ENCODE results near the gene ACER3. TPM values are rescaled to one million over a fixed set of nuclear protein-coding genes. Genes with fewer than 3 reads are reported as not detected.

ACER3 gene
- polyA plus RNA-seq, 1 experiment: 11.2 TPM

DNA sequence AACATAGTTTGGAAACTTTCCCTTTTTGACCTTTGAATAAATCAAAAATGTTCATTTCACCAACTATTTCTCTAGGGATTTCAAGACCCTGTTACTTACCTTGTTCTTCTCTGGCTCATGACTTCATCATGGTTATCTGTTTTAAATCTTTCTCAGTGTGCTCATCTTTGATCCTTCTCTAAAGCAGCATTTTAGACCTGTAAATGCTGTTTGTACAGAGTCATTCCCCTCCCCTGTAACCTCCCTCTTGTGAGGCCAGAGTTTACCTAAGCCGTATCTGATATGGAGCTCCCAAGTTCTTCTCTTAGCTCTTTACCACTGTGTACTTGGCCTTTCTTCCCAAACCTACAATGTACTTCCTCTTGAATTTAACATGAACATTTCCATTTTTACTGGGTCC is 56.0 kb downstream of the ACER3 start:
- TF ChIP-seq, protein P1, sequence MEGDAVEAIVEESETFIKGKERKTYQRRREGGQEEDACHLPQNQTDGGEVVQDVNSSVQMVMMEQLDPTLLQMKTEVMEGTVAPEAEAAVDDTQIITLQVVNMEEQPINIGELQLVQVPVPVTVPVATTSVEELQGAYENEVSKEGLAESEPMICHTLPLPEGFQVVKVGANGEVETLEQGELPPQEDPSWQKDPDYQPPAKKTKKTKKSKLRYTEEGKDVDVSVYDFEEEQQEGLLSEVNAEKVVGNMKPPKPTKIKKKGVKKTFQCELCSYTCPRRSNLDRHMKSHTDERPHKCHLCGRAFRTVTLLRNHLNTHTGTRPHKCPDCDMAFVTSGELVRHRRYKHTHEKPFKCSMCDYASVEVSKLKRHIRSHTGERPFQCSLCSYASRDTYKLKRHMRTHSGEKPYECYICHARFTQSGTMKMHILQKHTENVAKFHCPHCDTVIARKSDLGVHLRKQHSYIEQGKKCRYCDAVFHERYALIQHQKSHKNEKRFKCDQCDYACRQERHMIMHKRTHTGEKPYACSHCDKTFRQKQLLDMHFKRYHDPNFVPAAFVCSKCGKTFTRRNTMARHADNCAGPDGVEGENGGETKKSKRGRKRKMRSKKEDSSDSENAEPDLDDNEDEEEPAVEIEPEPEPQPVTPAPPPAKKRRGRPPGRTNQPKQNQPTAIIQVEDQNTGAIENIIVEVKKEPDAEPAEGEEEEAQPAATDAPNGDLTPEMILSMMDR (IDR thresholded peaks at IDR 0.05; ENCODE audit: low read depth, low read length): no peak
- Histone ChIP-seq H3K4me3 (ENCODE audit: low read depth, low read length) (no peak overlapping the region), H3K27ac (ENCODE audit: low read depth, low read length) (no peak overlapping the region), H3K27me3 (ENCODE audit: control insufficient read depth, insufficient read depth, low read length) (no peaks in the 10 kb centered on the region), H3K9me3 (ENCODE audit: control insufficient read depth, insufficient read depth, low read length) (no peaks in the 10 kb centered on the region)
- POLR2A ChIA-PET: no interaction called here
- DNase-seq (ENCODE audit: low read depth, low spot score): no peak
- CTCF ChIA-PET: interaction anchor here (1.2 to 7.1 kb wide), 4 partner anchors 104 to 184 kb away, joined by 3 to 236 read pairs (median 120); no protein-coding TSS in a partner anchor

DNA sequence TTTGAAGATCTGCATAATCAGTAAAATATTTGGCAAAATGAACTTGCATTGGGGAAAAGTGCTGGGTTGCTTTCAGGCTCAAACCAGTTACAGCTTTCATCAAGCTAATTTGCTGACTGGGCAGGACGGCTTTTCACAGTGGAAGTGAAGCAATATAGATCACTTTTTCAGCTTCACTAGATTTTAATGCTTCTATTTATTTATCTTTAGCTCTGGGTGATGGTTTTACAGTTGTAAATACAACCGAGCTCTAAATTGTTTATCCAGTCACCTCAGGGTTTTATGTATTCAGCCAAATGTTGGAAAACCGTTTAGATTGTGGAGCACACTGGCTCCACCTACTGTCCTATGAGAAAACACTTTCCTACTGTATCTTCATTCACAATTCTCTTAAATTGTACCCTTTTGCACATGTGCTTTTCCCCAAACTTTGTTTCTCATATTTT is 58.2 kb downstream of the ACER3 start:
- Histone ChIP-seq H3K4me3 (ENCODE audit: low read depth, low read length) (peak overlapping the region; percentile 21; the same call in 1 of the 2 replicates), H3K27me3 (ENCODE audit: control insufficient read depth, insufficient read depth, low read length) (no peaks in the 10 kb centered on the region), H3K27ac (ENCODE audit: low read depth, low read length) (no peak overlapping the region), H3K9me3 (ENCODE audit: control insufficient read depth, insufficient read depth, low read length) (no peaks in the 10 kb centered on the region)
- TF ChIP-seq, protein P1 (IDR thresholded peaks at IDR 0.05; ENCODE audit: low read depth, low read length): peak; percentile 85
- ChIA-PET CTCF (interaction anchor here (0.6 to 7.1 kb wide), 62 partner anchors 11 to 712 kb away, joined by 3 to 236 read pairs (median 5); no protein-coding TSS in a partner anchor), POLR2A (no interaction called here)
- peak; percentile 38 for DNase-seq (ENCODE audit: low read depth, low spot score)

DNA sequence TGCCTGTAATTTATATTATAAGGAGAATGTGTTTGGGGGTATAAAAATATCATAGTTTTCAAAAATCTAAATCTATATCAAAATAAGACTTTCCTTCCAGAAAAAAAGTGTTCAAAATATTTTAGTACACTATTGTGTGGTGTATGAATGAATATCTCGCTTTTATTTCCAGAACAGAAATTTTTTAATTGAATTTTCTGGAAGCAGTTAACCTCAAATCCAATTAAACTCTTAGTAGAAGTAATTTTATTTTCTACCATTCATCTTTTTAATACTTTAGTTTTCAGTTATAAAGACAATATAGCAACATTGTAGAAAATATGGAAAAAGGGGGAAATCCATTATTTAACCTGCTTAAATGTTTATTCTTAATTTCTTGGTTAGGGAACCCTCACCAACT is 58.7 kb downstream of the ACER3 start:
- ChIA-PET POLR2A (no interaction called here), CTCF (interaction anchor here (0.5 to 7.1 kb wide), 82 partner anchors 8 to 462 kb away, joined by 3 to 236 read pairs (median 6); no protein-coding TSS in a partner anchor)
- H3K9me3 ChIP-seq (ENCODE audit: control insufficient read depth, insufficient read depth, low read length): no peaks in the 10 kb centered on the region
- no peak overlapping the region for H3K27ac ChIP-seq (ENCODE audit: low read depth, low read length)
- H3K4me3 ChIP-seq (ENCODE audit: low read depth, low read length): no peak overlapping the region
- no peak for DNase-seq (ENCODE audit: low read depth, low spot score)
- no peaks in the 10 kb centered on the region for H3K27me3 ChIP-seq (ENCODE audit: control insufficient read depth, insufficient read depth, low read length)
- TF ChIP-seq, protein P1 (IDR thresholded peaks at IDR 0.05; ENCODE audit: low read depth, low read length): no peak

DNA sequence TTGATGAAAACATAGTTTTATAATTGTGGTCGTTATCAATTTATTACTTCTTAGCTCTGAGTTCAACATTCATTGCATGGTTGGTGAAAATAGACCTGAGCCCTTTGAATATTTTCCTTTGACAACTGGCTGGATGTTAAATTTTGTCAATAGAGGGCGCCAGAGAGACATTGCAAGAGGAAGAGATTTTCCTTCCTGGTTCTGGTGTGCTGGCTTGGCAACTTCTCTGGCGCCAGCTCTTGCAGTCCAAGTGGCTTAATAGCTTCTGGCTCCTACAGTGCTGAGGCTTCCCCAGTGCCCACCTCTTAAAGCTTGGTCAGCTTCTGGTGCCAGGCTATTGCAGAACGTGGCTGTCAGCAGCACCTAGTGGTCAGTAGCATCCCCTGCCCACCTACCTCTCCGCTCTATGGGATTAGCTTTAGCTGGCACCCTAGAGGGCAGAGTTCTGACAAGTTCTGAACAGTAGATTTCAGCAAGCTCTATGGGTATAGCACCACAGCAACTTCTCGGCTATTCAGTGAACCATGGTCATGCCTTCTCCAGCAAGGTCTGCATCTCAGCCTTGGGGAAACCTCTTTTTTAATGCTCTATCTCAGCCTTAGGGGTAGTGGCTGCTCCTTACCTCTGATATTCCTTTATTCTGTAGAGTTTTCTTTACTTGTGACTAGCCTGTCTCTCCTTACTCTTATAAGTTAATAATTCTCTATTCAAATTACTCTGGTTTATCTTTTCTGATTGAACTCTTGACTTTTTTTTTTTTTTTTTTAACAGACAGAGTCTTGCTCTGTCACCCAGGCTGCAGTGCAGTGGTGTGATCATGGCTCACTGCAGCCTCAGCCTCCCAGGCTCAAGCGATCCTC is 59.4 kb downstream of the ACER3 start:
- POLR2A ChIA-PET: no interaction called here
- H3K4me3 ChIP-seq (ENCODE audit: low read depth, low read length): no peak overlapping the region
- DNase-seq (ENCODE audit: low read depth, low spot score): peak; percentile 65
- TF ChIP-seq, protein P1 (IDR thresholded peaks at IDR 0.05; ENCODE audit: low read depth, low read length): peak; percentile 98
- H3K9me3 ChIP-seq (ENCODE audit: control insufficient read depth, insufficient read depth, low read length): no peaks in the 10 kb centered on the region
- H3K27ac ChIP-seq (ENCODE audit: low read depth, low read length): no peak overlapping the region
- no peaks in the 10 kb centered on the region for H3K27me3 ChIP-seq (ENCODE audit: control insufficient read depth, insufficient read depth, low read length)
- CTCF ChIA-PET: interaction anchor here (0.5 to 7.1 kb wide), 84 partner anchors 8 to 461 kb away, joined by 3 to 236 read pairs (median 6); no protein-coding TSS in a partner anchor

DNA sequence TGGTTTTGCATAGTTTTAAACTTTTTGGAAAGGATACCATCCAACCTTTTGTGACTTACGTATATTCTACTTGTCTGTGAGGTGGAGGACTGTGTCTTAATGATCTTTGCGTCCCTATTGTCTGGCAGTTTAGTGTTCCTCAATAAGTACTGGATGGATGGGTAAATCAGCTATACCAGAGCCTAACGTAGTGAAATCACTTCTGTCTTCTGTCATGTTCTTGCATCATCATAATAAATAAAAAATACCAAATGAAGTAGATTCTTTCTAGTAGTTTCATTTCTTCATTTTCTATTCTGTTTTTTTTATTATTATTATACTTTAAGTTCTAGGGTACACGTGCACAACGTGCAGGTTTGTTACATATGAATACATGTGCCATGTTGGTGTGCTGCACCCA is 66.4 kb downstream of the ACER3 start:
- ChIA-PET POLR2A (no interaction called here), CTCF (no interaction called here)
- H3K27ac ChIP-seq (ENCODE audit: low read depth, low read length): no peak overlapping the region
- no peaks in the 10 kb centered on the region for H3K27me3 ChIP-seq (ENCODE audit: control insufficient read depth, insufficient read depth, low read length)
- TF ChIP-seq, protein P1 (IDR thresholded peaks at IDR 0.05; ENCODE audit: low read depth, low read length): no peak
- DNase-seq (ENCODE audit: low read depth, low spot score): no peak
- H3K9me3 ChIP-seq (ENCODE audit: control insufficient read depth, insufficient read depth, low read length): no peaks in the 10 kb centered on the region
- H3K4me3 ChIP-seq (ENCODE audit: low read depth, low read length): no peak overlapping the region
